ENCODE results near the gene KIF27. TPM values are rescaled to one million over a fixed set of nuclear protein-coding genes. Genes with fewer than 3 reads are reported as not detected.

KIF27 gene, protein sequence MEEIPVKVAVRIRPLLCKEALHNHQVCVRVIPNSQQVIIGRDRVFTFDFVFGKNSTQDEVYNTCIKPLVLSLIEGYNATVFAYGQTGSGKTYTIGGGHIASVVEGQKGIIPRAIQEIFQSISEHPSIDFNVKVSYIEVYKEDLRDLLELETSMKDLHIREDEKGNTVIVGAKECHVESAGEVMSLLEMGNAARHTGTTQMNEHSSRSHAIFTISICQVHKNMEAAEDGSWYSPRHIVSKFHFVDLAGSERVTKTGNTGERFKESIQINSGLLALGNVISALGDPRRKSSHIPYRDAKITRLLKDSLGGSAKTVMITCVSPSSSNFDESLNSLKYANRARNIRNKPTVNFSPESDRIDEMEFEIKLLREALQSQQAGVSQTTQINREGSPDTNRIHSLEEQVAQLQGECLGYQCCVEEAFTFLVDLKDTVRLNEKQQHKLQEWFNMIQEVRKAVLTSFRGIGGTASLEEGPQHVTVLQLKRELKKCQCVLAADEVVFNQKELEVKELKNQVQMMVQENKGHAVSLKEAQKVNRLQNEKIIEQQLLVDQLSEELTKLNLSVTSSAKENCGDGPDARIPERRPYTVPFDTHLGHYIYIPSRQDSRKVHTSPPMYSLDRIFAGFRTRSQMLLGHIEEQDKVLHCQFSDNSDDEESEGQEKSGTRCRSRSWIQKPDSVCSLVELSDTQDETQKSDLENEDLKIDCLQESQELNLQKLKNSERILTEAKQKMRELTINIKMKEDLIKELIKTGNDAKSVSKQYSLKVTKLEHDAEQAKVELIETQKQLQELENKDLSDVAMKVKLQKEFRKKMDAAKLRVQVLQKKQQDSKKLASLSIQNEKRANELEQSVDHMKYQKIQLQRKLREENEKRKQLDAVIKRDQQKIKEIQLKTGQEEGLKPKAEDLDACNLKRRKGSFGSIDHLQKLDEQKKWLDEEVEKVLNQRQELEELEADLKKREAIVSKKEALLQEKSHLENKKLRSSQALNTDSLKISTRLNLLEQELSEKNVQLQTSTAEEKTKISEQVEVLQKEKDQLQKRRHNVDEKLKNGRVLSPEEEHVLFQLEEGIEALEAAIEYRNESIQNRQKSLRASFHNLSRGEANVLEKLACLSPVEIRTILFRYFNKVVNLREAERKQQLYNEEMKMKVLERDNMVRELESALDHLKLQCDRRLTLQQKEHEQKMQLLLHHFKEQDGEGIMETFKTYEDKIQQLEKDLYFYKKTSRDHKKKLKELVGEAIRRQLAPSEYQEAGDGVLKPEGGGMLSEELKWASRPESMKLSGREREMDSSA (N-terminal part only)
- 1 to 10 TPM; 1.6 to 4.2 (median 3.5) TPM for total RNA-seq

GRCh38 chr9:83920927-83921707, at the start of gene KIF27:
Gene KIF27 (minus strand): TSS chr9:83921432. CDS start chr9:83915591, 5,841 bp downstream.
- peak within 1 kb of the TSS; percentile 88 to 100 (median 94) for H3K4me3 ChIP-seq
- intact Hi-C loops (cut with DNase I) = no loop called here
- whole genome bisulfite sequencing, 2 donors = 0% methylated on average over 11 to 22 of the region's 92 CpGs
- peak; percentile 93 for DNase-seq
- peak within 1 kb of the TSS; percentile 95 to 99 (median 98) for H3K27ac ChIP-seq
- H3K27me3 ChIP-seq = no peaks in the 10 kb centered on the region
- H3K9me3 ChIP-seq = no peaks in the 10 kb centered on the region
- TF ChIP-seq, protein P1, sequence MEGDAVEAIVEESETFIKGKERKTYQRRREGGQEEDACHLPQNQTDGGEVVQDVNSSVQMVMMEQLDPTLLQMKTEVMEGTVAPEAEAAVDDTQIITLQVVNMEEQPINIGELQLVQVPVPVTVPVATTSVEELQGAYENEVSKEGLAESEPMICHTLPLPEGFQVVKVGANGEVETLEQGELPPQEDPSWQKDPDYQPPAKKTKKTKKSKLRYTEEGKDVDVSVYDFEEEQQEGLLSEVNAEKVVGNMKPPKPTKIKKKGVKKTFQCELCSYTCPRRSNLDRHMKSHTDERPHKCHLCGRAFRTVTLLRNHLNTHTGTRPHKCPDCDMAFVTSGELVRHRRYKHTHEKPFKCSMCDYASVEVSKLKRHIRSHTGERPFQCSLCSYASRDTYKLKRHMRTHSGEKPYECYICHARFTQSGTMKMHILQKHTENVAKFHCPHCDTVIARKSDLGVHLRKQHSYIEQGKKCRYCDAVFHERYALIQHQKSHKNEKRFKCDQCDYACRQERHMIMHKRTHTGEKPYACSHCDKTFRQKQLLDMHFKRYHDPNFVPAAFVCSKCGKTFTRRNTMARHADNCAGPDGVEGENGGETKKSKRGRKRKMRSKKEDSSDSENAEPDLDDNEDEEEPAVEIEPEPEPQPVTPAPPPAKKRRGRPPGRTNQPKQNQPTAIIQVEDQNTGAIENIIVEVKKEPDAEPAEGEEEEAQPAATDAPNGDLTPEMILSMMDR (IDR thresholded peaks at IDR 0.05) = peak in 4 of 6 experiments; percentile 13 to 58 (median 46)
- TF ChIP-seq POLR2A (IDR thresholded peaks at IDR 0.05) = peak in 3 of 4 donors; percentile 43 to 76 (median 58)
- H3K4me1 ChIP-seq = peaks cover 0 to 17% (median 9%) of the 10 kb centered on the region in 3 donors
- no peaks in the 10 kb centered on the region for H3K36me3 ChIP-seq

GRCh38 chr9:83969602-83970001, 48.4 kb upstream of the KIF27 start:
- no peak overlapping the region for H3K27ac ChIP-seq
- whole genome bisulfite sequencing, 2 donors = 73 to 85% methylated on average over 3 of the region's 3 CpGs
- H3K36me3 ChIP-seq = peaks cover 20 to 92% (median 61%) of the 10 kb centered on the region in 3 donors
- no peak for DNase-seq
- no peaks in the 10 kb centered on the region for H3K9me3 ChIP-seq
- TF ChIP-seq POLR2A (IDR thresholded peaks at IDR 0.05) = no peak
- TF ChIP-seq, protein P1 (IDR thresholded peaks at IDR 0.05) = no peak
- H3K4me1 ChIP-seq = peaks cover 0 to 33% (median 0%) of the 10 kb centered on the region in 3 donors
- H3K4me3 ChIP-seq = no peak overlapping the region
- H3K27me3 ChIP-seq = no peaks in the 10 kb centered on the region
- intact Hi-C loops (cut with DNase I) = no loop called here

DNA sequence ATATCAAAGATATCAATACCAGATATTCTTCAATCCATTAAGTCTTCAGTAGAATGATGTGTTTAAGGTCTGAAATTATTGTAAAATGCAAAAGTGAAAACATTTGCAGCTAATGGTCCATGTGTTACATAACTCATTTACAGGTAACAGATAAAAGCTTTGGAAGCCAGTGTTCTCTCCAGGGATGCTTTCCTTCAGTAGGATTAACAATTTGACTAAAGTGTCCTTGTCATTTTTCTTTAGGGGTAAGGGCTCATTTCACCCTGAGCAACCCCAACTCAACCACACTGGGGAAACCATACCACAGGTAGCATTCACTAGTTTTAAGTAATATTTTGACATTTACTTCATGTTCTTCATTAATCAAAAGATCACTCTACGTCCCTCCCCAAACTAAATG, 45.8 kb upstream of the KIF27 start:
- peaks cover 0 to 13% (median 3%) of the 10 kb centered on the region in 3 donors for H3K4me1 ChIP-seq
- TF ChIP-seq, protein P1 (IDR thresholded peaks at IDR 0.05) = no peak
- TF ChIP-seq POLR2A (IDR thresholded peaks at IDR 0.05) = no peak
- intact Hi-C loops (cut with DNase I) = no loop called here
- H3K9me3 ChIP-seq = no peaks in the 10 kb centered on the region
- DNase-seq = no peak
- H3K27ac ChIP-seq = no peak overlapping the region
- H3K36me3 ChIP-seq = peaks cover 8 to 67% (median 38%) of the 10 kb centered on the region in 3 donors
- no peak overlapping the region for H3K4me3 ChIP-seq
- WGBS, 2 donors = 67 to 88% methylated on average over 1 of the region's 1 CpG
- H3K27me3 ChIP-seq = no peaks in the 10 kb centered on the region

DNA sequence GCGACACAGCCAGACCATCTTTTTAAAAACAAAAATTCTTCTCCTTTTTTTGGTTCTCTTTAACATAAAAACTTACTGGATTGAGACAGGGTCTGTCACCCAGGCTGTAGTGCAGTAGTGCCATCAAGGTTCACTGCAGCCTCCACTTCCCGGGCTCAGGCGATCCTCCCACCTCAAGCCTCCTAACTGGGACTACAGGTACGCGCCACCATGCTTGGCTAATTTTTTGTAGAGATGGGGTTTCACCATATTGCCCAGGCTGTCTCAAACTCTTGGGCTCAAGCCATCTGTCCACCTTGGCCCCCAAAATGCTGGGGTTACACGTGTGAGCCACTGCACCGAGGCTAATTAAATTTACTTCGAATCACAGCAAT, 45.0 kb upstream of the KIF27 start:
- Histone ChIP-seq H3K36me3 (peaks cover 8 to 58% (median 29%) of the 10 kb centered on the region in 3 donors), H3K4me1 (peaks cover 0 to 6% (median 3%) of the 10 kb centered on the region in 3 donors), H3K27ac (no peak overlapping the region), H3K9me3 (no peaks in the 10 kb centered on the region), H3K4me3 (no peak overlapping the region), H3K27me3 (no peaks in the 10 kb centered on the region)
- TF ChIP-seq, protein P1 (IDR thresholded peaks at IDR 0.05) = no peak
- TF ChIP-seq POLR2A (IDR thresholded peaks at IDR 0.05) = no peak
- DNase-seq = no peak
- 89 to 92% methylated on average over 8 of the region's 8 CpGs for WGBS, 2 donors
- intact Hi-C loops (cut with DNase I) = no loop called here
